GM19324 (cell line): ENCODE measurements around the gene DGKQ.
A peak's percentile ranks its signal among the peaks of the same experiment; 100 is the strongest.
"Not testable (repeated sequence)": the region's sequence is repeated elsewhere in the genome, so short reads cannot be mapped to it uniquely, and the experiment has no call there.

ENCODE experiments used
- ATAC-seq: cut with Tn5 transposase; IDR thresholded peaks from one replicate; pipeline ENCODE4 v1.9.1; 2021; ENCODE audit warnings: mild to moderate bottlenecking, moderate library complexity; ENCODE audit not compliant: unreplicated experiment, low FRiP score

DGKQ gene

DNA sequence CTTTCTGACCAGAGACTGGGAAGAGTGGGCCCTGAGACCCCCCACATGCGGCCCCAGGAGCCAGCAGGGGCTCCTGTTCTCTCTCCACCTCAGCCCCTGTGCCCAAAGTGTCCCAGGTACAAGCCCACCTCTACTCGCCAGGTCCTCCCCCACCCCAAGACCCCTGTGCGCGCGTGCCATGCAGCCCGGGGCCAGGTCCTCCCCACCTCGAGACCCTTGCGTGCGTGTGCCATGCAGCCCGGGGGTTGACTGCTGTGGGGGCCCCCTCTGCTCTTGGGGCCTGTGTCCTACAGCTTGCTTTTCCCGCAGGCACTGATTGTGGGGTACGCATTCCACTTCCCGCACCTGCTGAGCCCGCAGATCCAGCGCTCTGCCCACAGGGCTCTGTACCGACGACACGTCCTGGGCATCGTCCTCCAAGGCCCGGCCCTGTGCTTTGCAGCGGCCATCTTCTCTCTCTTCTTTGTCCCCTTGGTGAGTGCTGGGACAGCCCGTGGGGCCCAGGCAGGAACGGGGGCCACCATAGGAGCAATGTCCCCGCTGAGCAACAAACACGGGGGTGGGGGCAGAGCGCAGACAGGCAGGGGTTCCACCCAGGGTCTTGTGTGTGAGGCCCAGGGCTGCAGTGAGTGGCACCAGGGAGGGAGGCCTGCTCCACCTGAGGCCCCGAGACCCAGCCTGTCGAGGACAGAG lies 20.3 kb downstream of the DGKQ start:
- no peak for ATAC-seq

DNA sequence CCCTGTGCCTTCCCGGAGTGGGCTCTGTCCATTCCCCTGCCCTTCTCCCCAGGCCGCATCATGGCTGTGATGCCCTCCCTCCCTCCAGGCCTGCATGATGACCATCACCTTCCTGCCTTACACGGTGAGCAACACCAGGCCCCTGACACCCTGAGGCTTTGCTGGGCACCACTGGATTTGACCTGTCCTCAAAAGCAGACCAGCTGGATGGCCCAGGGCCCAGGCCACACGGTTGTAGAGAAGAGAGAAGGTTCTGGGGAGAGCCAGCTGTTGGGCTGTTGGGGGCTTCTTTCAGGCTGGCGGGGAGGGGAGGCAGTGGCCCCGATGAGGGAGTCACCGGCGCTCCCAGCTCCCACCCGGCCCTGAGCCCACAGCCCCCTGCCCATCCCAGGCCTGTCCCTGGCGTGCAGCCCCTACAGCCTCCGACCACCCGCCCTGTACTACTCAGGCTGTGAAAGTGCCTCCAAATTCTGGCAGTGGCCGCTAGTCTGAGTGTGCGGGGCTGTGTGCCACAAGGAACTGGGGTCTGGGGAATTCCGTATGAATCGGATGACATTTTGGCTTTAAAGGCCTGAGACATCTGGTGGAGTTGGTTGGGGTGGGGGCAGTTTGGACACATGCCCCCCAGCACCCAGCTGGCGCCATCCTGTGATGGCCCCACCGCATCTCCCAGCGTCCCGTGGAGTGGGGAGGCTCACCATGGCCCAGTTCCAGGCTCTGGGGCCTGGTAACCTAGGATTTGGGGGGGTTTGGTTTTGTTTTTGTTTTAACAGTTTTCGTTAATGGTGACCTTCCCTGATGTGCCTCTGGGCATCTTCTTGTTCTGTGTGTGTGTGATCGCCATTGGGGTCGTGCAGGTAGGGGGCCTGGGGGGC lies 21.5 kb downstream of the DGKQ start:
- no peak for ATAC-seq

GRCh38 chr4:951186-951585 lies 22.2 kb downstream of the DGKQ start:
- ATAC-seq = no peak

GRCh38 chr4:950136-951020 lies 23.0 kb downstream of the DGKQ start:
- no peak for ATAC-seq

GRCh38 chr4:949656-950055 lies 23.7 kb downstream of the DGKQ start:
- ATAC-seq = no peak

- no peak for ATAC-seq
Measured at GRCh38 chr4:948936-949300, 24.5 kb downstream of the DGKQ start.

DNA sequence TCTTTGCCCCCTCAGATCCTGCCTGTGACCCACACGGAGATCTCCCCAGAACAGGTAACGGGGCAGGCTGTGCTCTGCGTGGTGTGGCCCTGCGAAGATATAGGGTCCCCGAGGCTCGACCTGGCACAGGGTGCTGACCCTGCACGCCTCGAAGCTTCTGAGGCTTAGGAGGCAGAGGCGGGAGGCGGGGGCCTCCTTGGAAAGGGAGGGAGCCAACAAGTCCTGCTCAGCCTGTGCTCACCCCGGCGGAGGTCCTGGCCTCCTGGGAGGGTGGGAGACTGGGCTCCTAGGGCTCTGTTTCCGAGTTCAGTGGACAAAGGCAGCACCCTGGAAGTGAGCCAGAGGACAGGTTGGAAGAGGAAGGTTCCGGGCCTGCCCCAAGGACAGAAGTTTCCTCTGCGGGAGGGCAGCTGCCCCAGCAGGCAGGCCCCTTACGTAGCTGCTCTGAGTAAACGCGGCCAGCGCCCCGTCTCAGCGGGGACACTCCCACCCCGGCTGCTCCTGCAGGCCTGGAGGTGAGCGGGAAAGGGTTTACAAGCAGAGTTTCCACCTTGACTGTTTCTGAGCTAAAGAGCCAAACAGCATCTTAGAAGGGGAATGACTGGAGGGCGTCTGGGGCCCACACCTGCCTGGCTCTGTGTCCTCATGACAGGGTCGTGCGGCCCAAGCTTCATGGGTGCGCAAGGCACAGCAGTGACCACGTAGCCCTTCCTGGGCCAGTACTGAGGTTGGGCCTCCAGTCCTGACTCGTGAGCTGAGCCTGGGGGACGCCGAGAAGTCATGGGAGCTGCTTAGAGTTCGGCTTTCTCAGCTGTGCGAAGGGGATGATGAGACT lies 25.1 kb downstream of the DGKQ start:
- no peak for ATAC-seq

DNA sequence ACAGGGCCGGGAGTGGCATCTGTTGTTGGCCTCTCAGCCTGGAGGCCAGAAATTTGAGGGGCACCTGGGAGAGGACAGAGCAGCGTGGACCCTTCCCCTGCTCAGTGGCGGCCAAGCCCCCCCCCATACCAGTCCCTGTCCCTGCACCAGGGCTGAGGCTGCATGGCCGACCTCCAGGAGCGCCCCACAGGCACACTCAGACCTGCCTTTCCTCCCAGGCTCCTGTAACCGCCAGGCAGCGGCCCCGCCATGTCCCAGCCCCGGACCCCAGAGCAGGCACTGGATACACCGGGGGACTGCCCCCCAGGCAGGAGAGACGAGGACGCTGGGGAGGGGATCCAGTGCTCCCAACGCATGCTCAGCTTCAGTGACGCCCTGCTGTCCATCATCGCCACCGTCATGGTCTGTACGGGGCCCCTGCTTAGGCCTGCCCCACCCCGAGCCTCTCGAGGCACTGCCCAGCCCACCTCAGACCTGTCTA lies 25.8 kb downstream of the DGKQ start:
- no peak for ATAC-seq

DNA sequence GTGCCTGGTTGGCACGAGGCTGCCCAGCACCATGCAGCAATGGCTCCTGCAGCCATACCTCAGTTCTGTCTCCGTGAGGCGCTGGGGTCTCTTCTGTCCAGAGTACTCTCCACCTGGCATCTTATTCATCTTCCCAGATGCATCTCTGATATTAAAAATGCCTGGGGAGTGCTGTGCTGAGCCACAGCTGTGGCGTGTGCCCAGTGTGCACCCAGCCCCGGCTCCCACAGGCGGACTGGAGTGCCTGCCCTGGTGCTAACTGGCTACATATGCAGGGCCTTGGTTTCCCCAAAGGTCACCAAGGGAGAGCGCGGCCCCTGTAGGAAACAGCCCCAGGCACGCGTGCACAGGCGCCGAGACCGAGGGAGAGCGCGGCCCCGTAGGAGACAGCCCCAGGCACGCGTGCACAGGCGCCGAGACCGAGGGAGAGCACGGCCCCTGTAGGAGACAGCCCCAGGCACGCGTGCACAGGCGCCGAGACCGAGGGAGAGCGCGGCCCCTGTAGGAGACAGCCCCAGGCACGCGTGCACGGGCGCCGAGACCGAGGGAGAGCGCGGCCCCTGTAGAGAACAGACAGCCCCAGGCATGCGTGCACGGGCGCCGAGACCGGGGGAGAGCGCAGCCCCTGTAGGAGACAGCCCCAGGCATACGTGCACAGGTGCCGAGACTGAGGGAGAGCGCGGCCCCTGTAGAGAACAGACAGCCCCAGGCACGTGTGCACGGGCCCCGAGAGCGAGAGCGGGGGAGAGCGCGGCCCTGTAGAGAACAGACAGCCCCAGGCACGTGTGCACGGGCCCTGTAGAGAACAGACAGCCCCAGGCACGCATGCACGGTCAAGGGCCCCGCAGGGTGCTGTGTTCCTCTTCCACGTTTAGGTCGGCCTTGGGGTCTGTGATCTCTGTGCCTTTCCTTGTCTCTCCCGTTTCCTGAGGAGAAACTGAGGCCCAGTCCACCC lies 26.6 kb downstream of the DGKQ start:
- no peak for ATAC-seq

DNA sequence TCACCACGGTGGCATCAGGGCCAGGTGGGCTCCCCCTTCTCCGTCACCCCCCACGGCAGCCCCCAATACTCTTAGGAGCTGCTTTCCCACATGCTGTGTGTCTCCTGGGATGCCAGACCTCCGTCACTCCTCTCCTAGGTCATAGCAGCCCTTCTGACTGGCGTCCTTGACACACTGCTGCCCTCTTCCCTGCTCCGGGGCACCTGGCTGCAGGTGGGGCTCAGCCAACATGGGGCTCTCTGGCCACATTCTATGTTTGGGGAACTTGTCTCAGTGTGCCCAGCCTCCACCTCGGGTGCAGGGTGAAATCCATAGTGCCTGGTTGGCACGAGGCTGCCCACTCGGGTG lies 27.3 kb downstream of the DGKQ start:
- ATAC-seq = no peak

DNA sequence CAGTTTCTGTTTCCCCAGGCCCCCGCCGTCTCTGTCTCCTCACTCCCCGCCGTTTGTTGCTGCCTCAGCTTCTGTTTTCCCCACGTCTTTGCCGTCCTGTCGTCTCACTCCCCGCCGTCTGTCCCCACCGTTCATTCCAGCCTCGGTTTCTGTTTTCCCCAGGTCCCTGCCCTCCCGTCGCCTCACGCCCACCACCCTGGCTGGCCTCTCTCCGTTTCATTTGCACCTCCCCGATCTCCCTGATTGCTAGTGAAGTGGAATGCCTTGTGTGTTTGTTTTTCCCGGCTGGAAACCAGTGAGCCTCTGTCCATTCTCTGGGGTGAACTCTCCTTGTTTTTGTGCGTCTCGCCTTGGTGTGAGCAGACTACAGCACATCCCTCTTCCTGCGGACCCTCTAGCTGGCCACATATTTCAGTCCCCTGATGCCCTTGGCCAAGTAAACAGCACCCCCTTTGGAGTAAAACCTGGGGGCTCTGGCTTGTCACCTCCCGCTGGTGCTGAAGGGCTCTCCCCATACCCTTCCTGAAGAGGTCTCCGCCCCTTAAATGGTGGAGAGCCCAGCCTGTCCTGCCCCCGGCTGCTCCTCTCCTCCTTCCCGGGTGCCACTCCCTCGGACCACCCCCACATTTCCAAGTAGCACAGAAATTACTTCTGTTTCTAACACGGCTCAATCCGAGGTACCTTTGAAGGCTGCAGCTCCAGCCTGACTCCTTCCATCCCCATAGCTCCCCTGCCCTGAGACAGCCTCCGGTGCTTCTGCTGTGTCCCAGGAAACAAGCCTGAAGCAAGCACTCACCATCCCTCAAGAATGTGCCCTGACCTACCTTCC lies 27.9 kb downstream of the DGKQ start:
- ATAC-seq = no peak

- ATAC-seq = not testable (repeated sequence)
Measured at GRCh38 chr4:939508-939907, 33.9 kb downstream of the DGKQ start.

DNA sequence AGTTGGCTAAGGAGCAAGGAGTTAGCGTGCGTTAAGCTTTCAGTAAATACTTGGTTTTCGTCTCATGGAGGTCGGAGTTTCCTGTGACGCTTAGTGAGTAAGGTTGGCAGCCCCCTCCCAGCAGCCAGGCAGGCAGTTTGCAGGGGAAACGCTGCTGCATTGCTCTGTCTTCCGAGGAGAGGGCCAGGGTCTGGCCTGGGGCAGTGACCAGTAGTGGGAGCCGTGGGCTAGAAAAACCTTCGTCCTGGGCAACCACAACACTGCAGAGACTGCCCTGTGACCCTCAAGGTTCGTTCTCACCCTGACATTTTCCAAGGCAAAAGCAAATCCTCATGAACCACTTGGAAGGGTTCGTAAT lies 40.7 kb downstream of the DGKQ start:
- ATAC-seq = no peak

- ATAC-seq = peak; percentile 94
Measured at GRCh38 chr4:931960-932712, 41.2 kb downstream of the DGKQ start, which contains the start of the genes GAK and TMEM175. GAK (minus strand) TSS chr4:932316; CDS start chr4:932187, 129 bp downstream. TMEM175 (plus strand) TSS chr4:932460; CDS start chr4:947740, 15,280 bp downstream.

GRCh38 chr4:931194-931959 lies 42.0 kb downstream of the DGKQ start:
- ATAC-seq = peak; percentile 9

DNA sequence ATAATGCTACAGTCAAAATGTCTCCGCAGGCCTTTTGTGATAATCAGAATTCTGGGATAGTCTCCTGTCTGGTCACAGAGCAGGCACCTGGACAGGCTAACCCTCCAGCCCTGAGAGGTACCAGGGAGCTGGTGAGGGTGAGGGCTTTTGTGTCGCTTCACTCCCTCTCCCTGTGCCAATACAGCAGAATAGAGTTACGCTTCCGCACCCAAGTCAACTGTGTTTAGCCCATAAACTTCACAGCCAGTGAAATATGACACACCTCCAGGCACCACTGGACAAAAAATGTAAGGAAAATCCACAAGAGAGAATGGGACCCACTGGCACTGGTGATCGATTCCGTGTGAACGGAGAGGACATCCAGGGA lies 42.6 kb downstream of the DGKQ start:
- no peak for ATAC-seq
